HCT116 (cell line): ENCODE measurements around the gene NAMPT. TPM values are rescaled to one million over a fixed set of nuclear protein-coding genes. Genes with fewer than 3 reads are reported as not detected.

Experiments used
- ATAC-seq: fragments of 200-7000 bp; cut with Tn5 transposase; 2 replicates; pipeline ENCODE4 v1.9.1; 2020; ENCODE audit warnings: mild to moderate bottlenecking, moderate library complexity
- BruUV-seq: library from RNA; stranded (reverse); fragments of 400-500 nt; replicated peaks from 2 replicates; lab custom pipeline; 2021; lab: Mats Ljungman, UMichigan
- CTCF ChIA-PET: fragments of 300-600 bp; sonication (Branson Sonifier 250); formaldehyde crosslinking; loops from one replicate; lab custom pipeline; 2021; ENCODE audit warnings: antibody characterized with exemption; lab: Charles Lee
- POLR2A ChIA-PET: fragments of 300-600, 350-600 bp; sonication (Branson Sonifier 250); formaldehyde crosslinking; loops from one replicate; lab custom pipeline; 2021; ENCODE audit warnings: antibody characterized with exemption; lab: Charles Lee
- RAD21 ChIA-PET, 2 experiments: fragments of 300-600 bp; sonication (Branson Sonifier 250); formaldehyde crosslinking; loops; one replicate each; lab custom pipeline; 2023; ENCODE audit warnings: low total read pairs in 2 of 2; ENCODE audit not compliant: uncharacterized antibody in 2 of 2, unreplicated experiment in 2 of 2, low non-redundant PET in 1 of 2; lab: Charles Lee
- DNase-seq: peaks from one replicate; pipeline ENCODE4 v3.0.0-alpha.2; 2010; ENCODE audit warnings: low read depth, low spot score
- H2AFZ ChIP-seq: fragments of 200-600 bp; shearing (Covaris generic), sonication (generic); 2 replicates; pipeline ENCODE4 v1.6.1; 2017; ENCODE audit warnings: low read depth, mixed run types, mixed read lengths, antibody characterized with exemption, low read length; ENCODE audit not compliant: poor library complexity, severe bottlenecking
- H3K27ac ChIP-seq: 2 replicates; pipeline ENCODE4 v1.5.1; 2012; ENCODE audit warnings: low read depth, low read length
- H3K27me3 ChIP-seq: fragments of 200-600 bp; sonication (generic); 2 replicates; pipeline ENCODE4 v1.6.1; 2016; ENCODE audit warnings: mixed run types, low read length, mixed read lengths; ENCODE audit not compliant: insufficient read depth
- H3K36me3 ChIP-seq, 2 experiments: fragments of 200-500 bp in 1 of 2; fragments of 200-600 bp in 1 of 2; sonication (Bioruptor generic) in 1 of 2; sonication (generic) in 1 of 2; 2 replicates each; pipeline versions ENCODE4 v1.5.1 to v1.6.1; 2014 to 2016; ENCODE audit warnings: low read length in 2 of 2, inconsistent platforms in 1 of 2, mixed read lengths in 1 of 2, mixed run types in 1 of 2; ENCODE audit not compliant: insufficient read depth in 2 of 2, control insufficient read depth in 1 of 2
- H3K4me1 ChIP-seq, 2 experiments: fragments of 200-600 bp in 1 of 2; sonication (generic) in 1 of 2; 2 replicates each; pipeline versions ENCODE4 v1.5.1 to v1.6.1; 2012 to 2017; ENCODE audit warnings: low read length in 2 of 2, inconsistent platforms in 1 of 2, mild to moderate bottlenecking in 1 of 2, mixed read lengths in 1 of 2, mixed run types in 1 of 2, moderate library complexity in 1 of 2; ENCODE audit not compliant: insufficient read depth in 2 of 2, control insufficient read depth in 1 of 2
- H3K4me2 ChIP-seq: fragments of 200-600 bp; sonication (generic); 2 replicates; pipeline ENCODE4 v1.6.1; 2017; ENCODE audit warnings: mixed run types, low read length, mixed read lengths
- H3K4me3 ChIP-seq, 2 experiments: fragments of 200-600 bp in 1 of 2; sonication (generic) in 1 of 2; replicated peaks in 1 of 2; 2 replicates each; pipeline ENCODE4 v1.5.1; 2011 to 2016; ENCODE audit warnings: low read length in 2 of 2, control low read depth in 1 of 2, low read depth in 1 of 2, mild to moderate bottlenecking in 1 of 2, mixed read lengths in 1 of 2, mixed run types in 1 of 2
- H3K79me2 ChIP-seq: fragments of 200-600 bp; sonication (generic); 2 replicates; pipeline ENCODE4 v1.6.1; 2017; ENCODE audit warnings: mild to moderate bottlenecking, mixed run types, low read length, moderate library complexity, mixed read lengths; ENCODE audit not compliant: insufficient read depth
- H3K9ac ChIP-seq: fragments of 200-600 bp; sonication (generic); 2 replicates; pipeline ENCODE4 v1.6.1; 2016; ENCODE audit warnings: low read length, mixed read lengths
- H3K9me2 ChIP-seq: fragments of 200-600 bp; sonication (generic), shearing (Covaris generic); 2 replicates; pipeline ENCODE4 v1.6.1; 2017; ENCODE audit warnings: mixed run types, mild to moderate bottlenecking, moderate library complexity; ENCODE audit not compliant: insufficient read depth
- H3K9me3 ChIP-seq, 2 experiments: fragments of 200-500 bp in 1 of 2; fragments of 200-600 bp in 1 of 2; sonication (Bioruptor generic) in 1 of 2; sonication (generic) in 1 of 2; 2 replicates each; pipeline ENCODE4 v1.6.1; 2014 to 2017; ENCODE audit warnings: low read length in 2 of 2, mixed read lengths in 2 of 2, inconsistent platforms in 1 of 2, low read depth in 1 of 2, mild to moderate bottlenecking in 1 of 2, mixed run types in 1 of 2, moderate library complexity in 1 of 2; ENCODE audit not compliant: control insufficient read depth in 1 of 2, insufficient read depth in 1 of 2
- H4K20me1 ChIP-seq: fragments of 200-600 bp; sonication (generic), shearing (Covaris generic); 2 replicates; pipeline ENCODE4 v1.6.1; 2017; ENCODE audit warnings: mixed run types, mild to moderate bottlenecking, moderate library complexity; ENCODE audit not compliant: insufficient read depth
- EGR1 ChIP-seq: IDR thresholded peaks from 2 replicates; pipeline ENCODE4 v1.6.1; 2012; ENCODE audit warnings: low read depth
- EZH2 ChIP-seq: fragments of 200-600 bp; sonication (generic); IDR thresholded peaks from 2 replicates; pipeline ENCODE4 v1.6.1; 2017; ENCODE audit warnings: antibody characterized with exemption, mixed run types
- EZH2phosphoT487 ChIP-seq: fragments of 200-600 bp; IDR thresholded peaks from 2 replicates; pipeline ENCODE4 v1.6.1; 2018; ENCODE audit warnings: antibody characterized with exemption, borderline replicate concordance
- FOSL1 ChIP-seq: IDR thresholded peaks from 2 replicates; pipeline ENCODE4 v1.6.1; 2012; ENCODE audit warnings: low read depth
- POLR2A ChIP-seq: IDR thresholded peaks from 2 replicates; pipeline ENCODE4 v1.7.0; 2011; ENCODE audit warnings: borderline replicate concordance; ENCODE audit not compliant: insufficient read depth, insufficient read length; ENCODE audit errors: extremely low read depth
- POLR2AphosphoS5 ChIP-seq: IDR thresholded peaks from 2 replicates; pipeline ENCODE4 v1.6.1; 2011; ENCODE audit warnings: mild to moderate bottlenecking, low read depth, low read length, moderate library complexity
- RAD21 ChIP-seq: IDR thresholded peaks from 2 replicates; pipeline ENCODE4 v1.6.1; 2012; ENCODE audit warnings: low read depth, mild to moderate bottlenecking
- SP1 ChIP-seq: IDR thresholded peaks from 2 replicates; pipeline ENCODE4 v1.6.1; 2012; ENCODE audit warnings: low read depth
- SRF ChIP-seq: IDR thresholded peaks from 2 replicates; pipeline ENCODE4 v1.6.1; 2012; ENCODE audit warnings: low read depth
- TCF7L2 ChIP-seq: IDR thresholded peaks from 2 replicates; pipeline ENCODE4 v1.7.0; 2011; ENCODE audit warnings: borderline replicate concordance, inconsistent platforms; ENCODE audit not compliant: insufficient read depth, insufficient read length; ENCODE audit errors: extremely low read depth
- YY1 ChIP-seq: IDR thresholded peaks from 2 replicates; pipeline ENCODE4 v1.6.1; 2011; ENCODE audit warnings: low read length, low read depth, moderate library complexity, mild to moderate bottlenecking; ENCODE audit not compliant: insufficient replicate concordance; ENCODE audit errors: extremely low read depth
- ZNF274 ChIP-seq: fragments of 200-500 bp; sonication (Bioruptor generic); IDR thresholded peaks from 2 replicates; pipeline ENCODE4 v1.6.1; 2014; ENCODE audit warnings: mild to moderate bottlenecking, low read depth, low read length, inconsistent platforms
- intact Hi-C: fragments of 100-400 bp; cut with micrococcal nuclease; formaldehyde crosslinking; loops from 2 replicates; pipeline ENCODE4 v1.10.0; 2022
- total RNA-seq: library from RNA; stranded (reverse); gene quantifications from one replicate; pipeline ENCODE4 v1.2.1, GENCODE V29; 2021; ENCODE audit not compliant: unreplicated experiment
- TF ChIP-seq, protein P1 (sequence below): IDR thresholded peaks from 2 replicates; pipeline ENCODE4 v1.6.1; 2011; ENCODE audit warnings: mild to moderate bottlenecking, low read length, moderate library complexity; ENCODE audit not compliant: insufficient replicate concordance; ENCODE audit errors: extremely low read depth
- TF ChIP-seq, protein P2 (sequence below): IDR thresholded peaks from 2 replicates; pipeline ENCODE4 v1.6.1; 2012
- TF ChIP-seq, protein P3 (sequence below), 3 experiments: fragments of 200-600 bp in 1 of 3; sonication (generic) in 1 of 3; IDR thresholded peaks in 2 of 3; conservative IDR thresholded peaks in 1 of 3; 2 replicates each; pipeline ENCODE4 v1.5.1; 2012 to 2017; ENCODE audit warnings: low read depth in 2 of 3, low read length in 2 of 3, antibody characterized with exemption in 1 of 3, borderline replicate concordance in 1 of 3, control low read depth in 1 of 3, mild to moderate bottlenecking in 1 of 3, mixed read lengths in 1 of 3, mixed run types in 1 of 3, moderate library complexity in 1 of 3; ENCODE audit not compliant: insufficient read depth in 1 of 3

Gene NAMPT
- total RNA-seq, 1 experiment from 2014 or later = 113 TPM

DNA sequence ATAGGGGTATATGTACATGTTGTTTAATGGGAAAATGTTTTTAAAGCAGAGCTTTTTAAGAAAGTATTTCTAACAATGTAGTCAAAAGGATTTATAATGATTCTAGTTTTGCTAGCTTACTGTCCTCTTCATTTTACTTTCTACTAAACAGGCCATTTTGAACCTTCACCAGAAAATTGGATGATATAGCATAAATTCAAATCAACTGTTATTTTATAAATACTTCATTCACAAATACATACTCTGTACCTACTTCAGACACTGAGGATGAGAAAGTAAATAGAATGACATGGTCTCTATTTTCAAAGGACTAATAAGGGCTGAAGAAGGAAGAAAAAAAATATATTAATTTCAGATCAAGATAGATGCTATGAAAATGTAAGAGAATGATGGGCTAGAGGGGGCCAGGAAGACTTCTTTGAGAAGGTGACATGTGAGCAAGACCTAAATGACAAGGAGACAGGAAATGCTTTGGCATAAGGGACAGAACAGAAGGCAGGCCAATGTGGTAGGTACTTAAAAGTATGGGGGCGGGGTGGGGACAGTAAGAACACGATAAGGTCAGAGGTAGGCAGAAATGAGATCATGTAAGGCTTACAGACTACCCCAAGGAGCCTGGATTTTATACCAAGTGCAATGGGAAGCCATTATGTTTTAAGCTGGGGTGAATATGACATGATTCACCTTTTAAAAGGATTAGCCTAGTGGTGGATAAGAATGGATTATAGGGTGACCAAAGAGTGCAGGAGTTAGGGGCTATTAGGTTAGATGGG, 5.2 kb downstream of the NAMPT start:
- RAD21 ChIA-PET = no interaction called here
- no peak for TF ChIP-seq SRF
- no peak for TF ChIP-seq POLR2A
- TF ChIP-seq, protein P1, sequence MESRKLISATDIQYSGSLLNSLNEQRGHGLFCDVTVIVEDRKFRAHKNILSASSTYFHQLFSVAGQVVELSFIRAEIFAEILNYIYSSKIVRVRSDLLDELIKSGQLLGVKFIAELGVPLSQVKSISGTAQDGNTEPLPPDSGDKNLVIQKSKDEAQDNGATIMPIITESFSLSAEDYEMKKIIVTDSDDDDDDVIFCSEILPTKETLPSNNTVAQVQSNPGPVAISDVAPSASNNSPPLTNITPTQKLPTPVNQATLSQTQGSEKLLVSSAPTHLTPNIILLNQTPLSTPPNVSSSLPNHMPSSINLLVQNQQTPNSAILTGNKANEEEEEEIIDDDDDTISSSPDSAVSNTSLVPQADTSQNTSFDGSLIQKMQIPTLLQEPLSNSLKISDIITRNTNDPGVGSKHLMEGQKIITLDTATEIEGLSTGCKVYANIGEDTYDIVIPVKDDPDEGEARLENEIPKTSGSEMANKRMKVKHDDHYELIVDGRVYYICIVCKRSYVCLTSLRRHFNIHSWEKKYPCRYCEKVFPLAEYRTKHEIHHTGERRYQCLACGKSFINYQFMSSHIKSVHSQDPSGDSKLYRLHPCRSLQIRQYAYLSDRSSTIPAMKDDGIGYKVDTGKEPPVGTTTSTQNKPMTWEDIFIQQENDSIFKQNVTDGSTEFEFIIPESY = no peak
- TF ChIP-seq, protein P2, sequence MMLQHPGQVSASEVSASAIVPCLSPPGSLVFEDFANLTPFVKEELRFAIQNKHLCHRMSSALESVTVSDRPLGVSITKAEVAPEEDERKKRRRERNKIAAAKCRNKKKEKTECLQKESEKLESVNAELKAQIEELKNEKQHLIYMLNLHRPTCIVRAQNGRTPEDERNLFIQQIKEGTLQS = no peak
- Histone ChIP-seq H3K9me3 (no peaks in the 10 kb centered on the region), H3K4me1 (peaks cover 8 to 34% of the 10 kb centered on the region in 2 experiments; a peak in 3 of 4 replicates), H3K27ac (no peak overlapping the region), H3K9ac (no peak overlapping the region), H3K4me2 (no peak overlapping the region), H4K20me1 (peaks cover 8% of the 10 kb centered on the region; the same call in 1 of the 2 replicates), H3K27me3 (no peaks in the 10 kb centered on the region), H3K79me2 (peaks cover 96% of the 10 kb centered on the region), H3K36me3 (peaks cover 15 to 30% of the 10 kb centered on the region in 2 experiments), H2AFZ (no peak overlapping the region), H3K4me3 (no peak overlapping the region), H3K9me2 (no peaks in the 10 kb centered on the region)
- no peak for ATAC-seq
- CTCF ChIA-PET = no interaction called here
- no TSS peak for BruUV-seq
- POLR2A ChIA-PET = no interaction called here
- intact Hi-C loops = no loop called here
- no peak for DNase-seq

DNA sequence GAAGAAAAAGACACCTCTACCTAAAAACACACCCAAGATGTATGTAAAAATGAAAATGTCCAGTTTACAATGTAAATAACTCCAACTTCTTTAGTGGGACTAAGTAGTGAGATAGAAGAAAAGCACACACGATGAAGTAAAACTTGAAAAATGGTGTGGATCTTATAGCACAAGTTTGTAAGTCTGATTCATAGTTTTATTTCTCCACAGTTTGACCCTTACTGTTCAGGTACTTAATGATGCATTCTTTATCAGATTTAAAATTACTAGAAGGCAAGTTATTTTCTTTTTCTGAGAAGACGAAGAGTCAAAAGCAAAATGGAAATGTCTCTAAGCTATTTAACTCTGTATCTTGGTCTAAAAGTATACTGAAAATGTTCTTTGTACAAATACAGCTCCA, 6.1 kb downstream of the NAMPT start:
- CTCF ChIA-PET = no interaction called here
- H3K4me3 ChIP-seq = no peak overlapping the region
- TF ChIP-seq EZH2phosphoT487 (no peak), POLR2AphosphoS5 (no peak), SP1 (no peak), ZNF274 (no peak), SRF (no peak), RAD21 (no peak), EGR1 (no peak), FOSL1 (no peak), YY1 (no peak), POLR2A (no peak), TCF7L2 (no peak), EZH2 (no peak)
- TF ChIP-seq, protein P3, sequence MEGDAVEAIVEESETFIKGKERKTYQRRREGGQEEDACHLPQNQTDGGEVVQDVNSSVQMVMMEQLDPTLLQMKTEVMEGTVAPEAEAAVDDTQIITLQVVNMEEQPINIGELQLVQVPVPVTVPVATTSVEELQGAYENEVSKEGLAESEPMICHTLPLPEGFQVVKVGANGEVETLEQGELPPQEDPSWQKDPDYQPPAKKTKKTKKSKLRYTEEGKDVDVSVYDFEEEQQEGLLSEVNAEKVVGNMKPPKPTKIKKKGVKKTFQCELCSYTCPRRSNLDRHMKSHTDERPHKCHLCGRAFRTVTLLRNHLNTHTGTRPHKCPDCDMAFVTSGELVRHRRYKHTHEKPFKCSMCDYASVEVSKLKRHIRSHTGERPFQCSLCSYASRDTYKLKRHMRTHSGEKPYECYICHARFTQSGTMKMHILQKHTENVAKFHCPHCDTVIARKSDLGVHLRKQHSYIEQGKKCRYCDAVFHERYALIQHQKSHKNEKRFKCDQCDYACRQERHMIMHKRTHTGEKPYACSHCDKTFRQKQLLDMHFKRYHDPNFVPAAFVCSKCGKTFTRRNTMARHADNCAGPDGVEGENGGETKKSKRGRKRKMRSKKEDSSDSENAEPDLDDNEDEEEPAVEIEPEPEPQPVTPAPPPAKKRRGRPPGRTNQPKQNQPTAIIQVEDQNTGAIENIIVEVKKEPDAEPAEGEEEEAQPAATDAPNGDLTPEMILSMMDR (IDR thresholded peaks at IDR 0.05 in 2 of 3, conservative IDR thresholded peaks at IDR 0.05 in 1 of 3; ENCODE audit: borderline replicate concordance in 1 of 3, insufficient read depth in 1 of 3, low read depth in 2 of 3, low read length in 2 of 3) = no peak

More for the DNA sequence above, 6.1 kb downstream of the NAMPT start:
- H3K4me2 ChIP-seq = no peak overlapping the region
- ATAC-seq (no peak), DNase-seq (no peak)
- BruUV-seq = no TSS peak
- no peak overlapping the region for H3K27ac ChIP-seq
- no peak overlapping the region for H3K9ac ChIP-seq
- H2AFZ ChIP-seq = no peak overlapping the region
- POLR2A ChIA-PET = no interaction called here
- RAD21 ChIA-PET = no interaction called here
- H3K36me3 ChIP-seq = peaks cover 20 to 35% of the 10 kb centered on the region in 2 experiments
- peaks cover 8 to 34% of the 10 kb centered on the region in 2 experiments; a peak in 3 of 4 replicates for H3K4me1 ChIP-seq
- peaks cover 100% of the 10 kb centered on the region for H3K79me2 ChIP-seq
- peaks cover 8% of the 10 kb centered on the region; the same call in 1 of the 2 replicates for H4K20me1 ChIP-seq
- intact Hi-C loops = no loop called here
- H3K9me2 ChIP-seq = no peaks in the 10 kb centered on the region
- H3K9me3 ChIP-seq = no peaks in the 10 kb centered on the region
- H3K27me3 ChIP-seq = no peaks in the 10 kb centered on the region
